Activated T-helper 1 cell treated with Interleukin-2 at 50 U/mL for 16 hours (primary cell): Measurements from ENCODE around the gene SRGAP3.

Source experiments
- DNase-seq: peaks from one replicate; pipeline ENCODE4 v3.0.0-alpha.2; 2020; ENCODE audit warnings: low read depth

SRGAP3 gene

DNA sequence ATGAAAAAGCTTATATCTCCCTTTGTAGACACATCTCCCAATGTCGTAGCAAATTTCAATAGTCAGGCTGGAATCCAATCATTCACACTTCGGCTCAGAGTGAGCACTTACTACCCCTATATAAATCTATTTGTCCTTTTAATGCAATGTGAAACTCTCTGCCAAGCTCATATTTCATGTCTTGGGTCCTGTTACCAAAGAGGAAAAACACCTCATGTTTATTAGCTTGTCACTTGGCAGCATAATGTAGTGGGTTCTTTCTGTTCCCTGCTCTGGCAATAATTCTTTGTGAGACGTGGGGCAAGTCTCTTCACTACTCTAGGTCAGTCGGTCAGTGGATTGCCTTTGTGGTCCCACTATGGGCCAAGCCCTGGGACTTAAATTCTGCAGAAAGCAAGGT is 107.1 kb downstream of the SRGAP3 start:
- no peak for DNase-seq

- no peak for DNase-seq
Measured at GRCh38 chr3:9141928-9142289, 107.5 kb downstream of the SRGAP3 start.

GRCh38 chr3:9139366-9139765 is 110.1 kb downstream of the SRGAP3 start:
- no peak for DNase-seq

DNA sequence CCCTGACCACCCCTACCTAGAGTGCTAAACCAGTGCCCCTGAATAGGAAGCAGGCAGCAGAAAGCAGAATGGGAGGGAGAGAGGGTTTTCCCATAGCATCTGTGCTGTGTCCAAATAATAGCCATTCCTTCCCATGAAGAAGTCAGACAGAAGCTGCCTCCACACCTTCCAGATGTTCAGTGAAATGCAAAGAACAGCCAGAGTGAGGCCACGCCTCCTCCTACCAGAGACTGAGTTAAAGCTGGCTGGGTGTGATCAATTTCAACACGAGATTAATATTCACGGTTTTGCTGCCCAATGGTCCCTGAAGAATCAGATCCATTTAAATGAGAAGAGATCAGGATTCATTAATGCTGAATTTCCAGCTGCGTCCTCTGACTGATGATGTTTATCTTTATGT is 111.8 kb downstream of the SRGAP3 start:
- DNase-seq = no peak

DNA sequence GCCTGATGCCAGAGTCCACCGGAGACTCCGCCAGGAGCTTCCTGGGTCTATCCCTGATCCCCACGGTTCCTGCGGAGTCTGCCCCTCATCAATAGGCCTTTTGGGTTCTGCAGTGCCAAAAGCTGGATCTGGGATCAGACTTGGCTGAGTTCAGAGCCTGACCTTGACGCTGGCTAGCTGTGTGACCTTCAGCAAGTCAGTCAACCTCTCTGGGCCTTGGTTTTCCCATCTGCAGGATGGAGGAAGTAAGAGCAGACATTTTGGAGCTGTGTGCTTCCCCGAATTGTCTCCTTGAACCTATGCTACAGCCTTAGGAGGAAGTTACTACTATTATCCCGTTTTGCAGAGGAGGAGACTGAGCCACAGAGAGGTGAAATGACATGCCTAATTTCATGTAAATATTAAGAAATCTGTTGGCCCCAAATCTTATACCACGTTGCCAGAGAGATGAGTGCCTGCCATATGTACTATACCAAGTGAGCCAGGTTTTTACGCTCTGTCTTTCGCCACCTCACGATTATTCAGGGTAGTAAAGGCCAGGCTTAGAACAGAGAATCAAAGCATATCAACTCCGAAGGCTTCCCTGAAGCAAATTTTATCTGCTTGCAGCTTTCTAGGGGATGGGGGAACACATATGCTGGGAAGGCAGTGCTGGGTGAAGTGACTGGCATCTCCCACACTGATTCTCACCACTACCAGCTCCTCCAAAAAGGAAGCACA is 112.5 kb downstream of the SRGAP3 start:
- no peak for DNase-seq

- no peak for DNase-seq
Measured at GRCh38 chr3:9135930-9136525, 113.4 kb downstream of the SRGAP3 start.

GRCh38 chr3:9135526-9135925 is 113.9 kb downstream of the SRGAP3 start:
- DNase-seq = no peak

GRCh38 chr3:9133656-9134055 is 115.8 kb downstream of the SRGAP3 start:
- no peak for DNase-seq

DNA sequence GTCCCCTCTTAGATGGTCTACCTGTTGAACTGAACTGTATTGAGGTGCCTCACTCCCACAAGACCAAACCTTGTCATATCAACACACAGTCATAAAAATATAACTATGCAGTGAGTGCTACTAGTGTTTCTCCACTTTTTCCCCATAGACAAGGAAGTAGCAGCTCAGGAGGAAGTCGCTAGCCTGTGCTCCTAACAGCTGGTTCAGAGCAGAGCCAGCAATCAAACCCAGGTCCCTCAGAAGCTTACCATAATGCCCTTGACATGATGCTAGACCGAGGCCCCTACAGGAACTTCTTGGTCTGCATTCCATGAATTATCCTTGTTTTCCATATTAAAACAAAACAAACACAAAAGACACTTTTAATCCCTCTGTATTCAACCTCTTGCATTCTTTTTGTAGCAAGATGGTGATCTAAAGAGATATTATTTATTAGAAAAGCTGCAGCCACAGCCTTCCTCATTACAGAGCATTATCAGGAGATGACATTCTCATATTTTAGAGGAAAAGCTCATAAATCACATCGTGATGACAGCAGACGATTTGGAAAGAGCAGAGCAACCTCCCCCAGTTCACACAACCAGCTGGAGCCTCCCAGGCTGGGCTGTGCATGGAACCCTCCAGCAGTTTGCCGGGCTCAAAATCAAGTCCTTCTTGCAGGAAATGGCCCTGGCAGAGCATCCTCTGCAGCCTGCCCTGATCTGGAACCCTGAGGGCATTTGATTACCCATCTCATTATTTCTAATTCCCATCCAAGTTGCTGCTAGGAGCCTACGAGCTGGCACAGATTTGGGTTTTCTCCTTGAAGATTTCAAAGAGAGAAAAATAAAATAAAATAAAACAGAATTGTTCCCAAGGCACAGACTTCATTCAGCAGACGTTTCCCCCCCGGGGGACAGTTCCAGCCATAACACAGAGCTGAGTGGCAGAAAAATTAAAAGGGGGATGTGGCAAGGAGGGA is 118.8 kb downstream of the SRGAP3 start:
- no peak for DNase-seq

DNA sequence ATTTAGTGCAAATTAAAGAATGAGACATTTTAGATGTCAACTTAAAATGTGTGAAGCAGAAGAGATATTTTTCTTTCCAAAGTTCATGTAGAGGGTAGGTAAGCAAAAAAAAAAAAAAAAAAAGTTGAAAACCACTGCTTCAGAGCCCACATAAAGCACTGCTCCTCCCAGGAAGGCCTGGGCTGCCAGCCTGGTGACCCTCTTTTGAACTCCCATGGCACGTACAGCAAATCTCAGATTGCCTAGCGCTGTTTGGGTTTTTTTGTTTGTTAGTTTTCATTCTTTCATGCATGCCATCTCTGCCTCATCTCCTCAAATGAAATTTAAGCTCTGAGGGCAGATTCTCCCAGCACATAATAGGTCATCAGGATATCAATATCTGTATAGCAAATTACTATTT is 120.1 kb downstream of the SRGAP3 start:
- no peak for DNase-seq

DNA sequence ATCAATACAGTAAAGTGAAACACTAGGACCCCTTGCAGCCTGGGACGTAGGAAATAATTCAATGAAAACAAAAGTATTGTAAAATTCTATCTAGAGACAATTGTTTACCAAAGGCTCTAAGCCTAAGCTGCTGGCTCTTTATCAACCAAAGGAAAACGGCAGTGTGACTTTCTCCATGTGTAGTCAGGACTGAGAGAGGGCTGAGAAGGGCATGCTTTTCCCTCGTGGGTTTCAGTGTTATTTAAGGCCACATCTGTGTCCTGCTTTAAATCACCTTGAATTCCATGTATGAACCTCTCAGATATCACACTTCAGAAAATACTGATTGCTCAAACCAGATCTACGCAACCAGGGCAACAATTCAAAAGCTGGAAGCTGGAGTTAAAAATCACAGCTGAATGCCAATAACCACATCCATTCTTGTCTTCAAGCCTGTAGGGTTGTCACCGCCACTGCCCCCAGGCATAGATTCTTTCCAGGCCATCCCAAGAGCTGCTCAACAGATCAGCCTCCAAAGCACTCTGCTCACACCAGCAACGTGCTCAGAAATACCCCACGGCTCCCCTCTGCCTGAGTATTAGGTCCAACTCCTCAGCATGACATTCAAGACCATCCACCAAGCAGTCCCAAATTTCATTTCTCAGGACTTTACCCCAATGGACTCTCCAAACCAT is 124.0 kb downstream of the SRGAP3 start:
- no peak for DNase-seq

- DNase-seq = no peak
Measured at GRCh38 chr3:9124730-9125129, 124.7 kb downstream of the SRGAP3 start.

GRCh38 chr3:9123840-9124239 is 125.6 kb downstream of the SRGAP3 start:
- no peak for DNase-seq

DNA sequence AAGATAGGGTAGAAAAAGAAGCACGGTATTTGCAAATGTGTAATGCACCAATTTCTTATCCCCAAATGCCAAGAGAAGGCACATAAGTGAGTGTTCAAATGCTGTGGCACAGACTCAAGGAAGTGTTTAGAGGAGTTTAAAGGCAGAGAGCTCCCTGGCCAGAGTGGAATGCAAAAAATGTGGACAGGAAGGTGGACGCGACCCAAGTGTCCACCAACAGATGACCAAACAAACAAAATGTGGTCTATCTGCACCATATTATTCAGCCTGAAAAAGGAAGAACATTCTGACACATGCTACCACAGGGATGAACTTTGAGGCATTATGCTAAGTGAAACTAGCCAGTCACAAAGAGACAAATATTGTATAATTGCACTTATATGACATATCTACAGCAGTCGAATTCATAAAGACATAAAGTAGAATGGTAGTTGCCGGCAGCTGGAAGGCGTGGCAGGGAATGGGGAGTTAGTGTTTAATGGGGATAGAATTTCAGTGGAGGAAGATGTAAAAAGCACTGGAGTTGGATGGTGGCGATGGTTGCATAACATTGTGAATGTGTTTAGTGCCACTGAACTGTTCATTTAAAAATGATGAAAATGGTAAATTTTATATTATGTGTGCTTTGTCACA is 126.6 kb downstream of the SRGAP3 start:
- DNase-seq = no peak

- no peak for DNase-seq
Measured at GRCh38 chr3:9121366-9122001, 128.0 kb downstream of the SRGAP3 start.

DNA sequence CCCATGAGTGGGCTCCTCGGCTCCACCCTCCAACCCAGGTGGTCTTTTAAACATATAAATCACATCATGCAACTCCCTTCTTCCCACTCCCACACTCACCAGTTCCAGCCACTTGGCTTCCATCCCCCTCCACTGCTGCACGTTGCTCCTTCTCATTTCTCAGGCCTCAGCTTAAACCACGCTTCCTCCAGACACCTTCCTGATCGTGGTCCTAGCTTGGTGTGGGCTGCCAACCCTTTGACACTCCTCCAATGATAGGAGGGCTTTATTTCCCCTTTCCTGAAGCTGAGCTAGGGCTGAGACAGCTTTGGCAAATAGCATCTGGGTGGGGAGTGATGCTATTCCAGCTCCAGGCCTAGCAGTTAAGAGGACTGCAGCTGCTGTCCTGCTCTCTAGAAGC is 130.1 kb downstream of the SRGAP3 start:
- DNase-seq = no peak

- no peak for DNase-seq
Measured at GRCh38 chr3:9118222-9118621, 131.2 kb downstream of the SRGAP3 start.

DNA sequence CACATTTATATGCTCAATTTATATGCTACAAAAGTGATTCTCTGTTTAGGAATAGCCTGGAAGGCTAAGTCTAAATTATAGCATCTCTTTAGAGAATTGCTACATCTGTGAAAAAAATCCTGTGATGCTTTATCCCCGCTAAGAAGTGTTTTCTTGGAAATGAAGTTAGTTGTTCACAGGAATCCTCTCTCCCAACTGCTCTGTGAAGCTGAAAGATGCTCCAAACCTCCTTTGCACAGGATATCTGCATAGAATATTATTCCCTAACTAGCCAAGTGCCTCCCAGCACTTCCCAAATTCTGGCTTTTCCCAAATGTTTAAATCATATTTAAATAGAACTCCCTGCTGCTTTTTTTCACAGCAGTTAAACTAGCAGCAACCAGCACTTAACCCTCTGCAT is 132.2 kb downstream of the SRGAP3 start:
- DNase-seq = no peak

GRCh38 chr3:9116336-9116735 is 133.1 kb downstream of the SRGAP3 start:
- DNase-seq = no peak

- DNase-seq = no peak
Measured at GRCh38 chr3:9115336-9115735, 134.1 kb downstream of the SRGAP3 start.

- DNase-seq = no peak
Measured at GRCh38 chr3:9113040-9113439, 136.4 kb downstream of the SRGAP3 start.
